Inferior parietal cortex (tissue), 1 donor: Measurements from ENCODE around the gene ZDHHC12.
"Not testable (repeated sequence)": the region's sequence is repeated elsewhere in the genome, so short reads cannot be mapped to it uniquely, and the experiment has no call there.

ENCODE experiments used
- DNase-seq: peaks from one replicate; pipeline ENCODE4 v3.0.0-alpha.2; 2016; ENCODE audit errors: extremely low spot score

Gene ZDHHC12

GRCh38 chr9:128707446-128707845, 16.5 kb downstream of the ZDHHC12 start:
- no peak for DNase-seq

GRCh38 chr9:128706671-128707381, 17.1 kb downstream of the ZDHHC12 start:
- DNase-seq: no peak

GRCh38 chr9:128706045-128706444, 17.9 kb downstream of the ZDHHC12 start:
- DNase-seq: no peak

- no peak for DNase-seq
Observed at GRCh38 chr9:128705051-128705965, 18.6 kb downstream of the ZDHHC12 start.

GRCh38 chr9:128704356-128704670, 19.6 kb downstream of the ZDHHC12 start:
- DNase-seq: no peak

GRCh38 chr9:128703616-128704355, 20.1 kb downstream of the ZDHHC12 start:
- DNase-seq: no peak

- DNase-seq: no peak
Observed at GRCh38 chr9:128702949-128703615, 20.8 kb downstream of the ZDHHC12 start.

GRCh38 chr9:128702445-128702948, 21.4 kb downstream of the ZDHHC12 start, which contains the start of gene PKN3:
PKN3 (plus strand) TSS chr9:128702503; CDS start chr9:128702916, 413 bp downstream.
- peak; percentile 74 for DNase-seq

GRCh38 chr9:128701227-128701854, 22.6 kb downstream of the ZDHHC12 start:
- no peak for DNase-seq

GRCh38 chr9:128699096-128699795, 24.7 kb downstream of the ZDHHC12 start:
- not testable (repeated sequence) for DNase-seq

- DNase-seq: no peak
Observed at GRCh38 chr9:128696923-128697707, 26.8 kb downstream of the ZDHHC12 start.

GRCh38 chr9:128694344-128694743, 29.6 kb downstream of the ZDHHC12 start:
- DNase-seq: no peak

- not testable (repeated sequence) for DNase-seq
Observed at GRCh38 chr9:128693738-128694137, 30.2 kb downstream of the ZDHHC12 start.

GRCh38 chr9:128690684-128691034, 33.3 kb downstream of the ZDHHC12 start:
- DNase-seq: no peak

GRCh38 chr9:128689820-128690683, 33.9 kb downstream of the ZDHHC12 start:
- no peak for DNase-seq

- DNase-seq: no peak
Observed at GRCh38 chr9:128689293-128689774, 34.6 kb downstream of the ZDHHC12 start.

GRCh38 chr9:128688501-128689292, 35.2 kb downstream of the ZDHHC12 start, which contains the start of gene SET:
SET (plus strand) TSS chr9:128689222; CDS start chr9:128689583, 361 bp downstream.
- peak; percentile 90 for DNase-seq
